ENCODE data around the gene SRD5A3. TPM values are rescaled to one million over a fixed set of nuclear protein-coding genes. Genes with fewer than 3 reads are reported as not detected.

The SRD5A3 gene
- 5.3 to 11.0 TPM (median 9.2 TPM) in 5 replicates for total RNA-seq (2022; extraction: Qiagen RNA extraction; ENCODE audit: low read depth)

DNA sequence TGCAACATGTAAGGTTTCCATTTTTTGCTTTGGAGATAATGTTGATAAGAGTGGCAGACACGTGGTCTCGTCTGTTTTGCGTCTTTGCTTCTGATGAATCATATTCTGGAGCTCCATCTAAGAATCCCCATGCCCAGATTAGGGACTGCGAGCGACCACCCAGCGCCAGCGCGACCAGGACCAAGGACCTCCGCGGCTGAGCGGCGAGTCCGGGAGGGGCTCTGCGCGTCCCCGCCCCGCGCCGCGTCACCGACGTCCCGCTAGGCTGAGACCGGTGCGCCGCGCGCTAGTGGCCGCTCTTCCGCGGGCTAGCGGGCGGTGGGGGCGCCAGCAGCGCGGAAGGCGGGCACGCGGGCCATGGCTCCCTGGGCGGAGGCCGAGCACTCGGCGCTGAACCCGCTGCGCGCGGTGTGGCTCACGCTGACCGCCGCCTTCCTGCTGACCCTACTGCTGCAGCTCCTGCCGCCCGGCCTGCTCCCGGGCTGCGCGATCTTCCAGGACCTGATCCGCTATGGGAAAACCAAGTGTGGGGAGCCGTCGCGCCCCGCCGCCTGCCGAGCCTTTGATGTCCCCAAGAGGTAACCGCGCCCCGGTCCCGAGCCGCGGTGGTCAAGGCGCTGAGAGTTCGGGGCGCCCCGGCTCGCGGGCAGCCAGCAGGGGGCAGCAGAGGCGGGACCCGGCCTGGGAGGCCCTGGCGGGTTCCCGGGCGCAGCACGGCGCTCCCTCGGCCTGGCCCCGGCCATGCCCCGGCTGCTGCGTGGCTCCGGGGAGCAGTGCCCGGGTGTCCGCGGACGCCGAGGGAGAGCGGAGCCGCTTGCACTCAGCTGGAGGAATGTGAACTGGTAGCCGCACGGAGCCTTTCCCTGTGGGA lies at the start of gene SRD5A3:
Gene SRD5A3 (plus strand): TSS at position 263 of the 871 bp plus-strand sequence. CDS start 95 bp downstream, at position 358.

DNA sequence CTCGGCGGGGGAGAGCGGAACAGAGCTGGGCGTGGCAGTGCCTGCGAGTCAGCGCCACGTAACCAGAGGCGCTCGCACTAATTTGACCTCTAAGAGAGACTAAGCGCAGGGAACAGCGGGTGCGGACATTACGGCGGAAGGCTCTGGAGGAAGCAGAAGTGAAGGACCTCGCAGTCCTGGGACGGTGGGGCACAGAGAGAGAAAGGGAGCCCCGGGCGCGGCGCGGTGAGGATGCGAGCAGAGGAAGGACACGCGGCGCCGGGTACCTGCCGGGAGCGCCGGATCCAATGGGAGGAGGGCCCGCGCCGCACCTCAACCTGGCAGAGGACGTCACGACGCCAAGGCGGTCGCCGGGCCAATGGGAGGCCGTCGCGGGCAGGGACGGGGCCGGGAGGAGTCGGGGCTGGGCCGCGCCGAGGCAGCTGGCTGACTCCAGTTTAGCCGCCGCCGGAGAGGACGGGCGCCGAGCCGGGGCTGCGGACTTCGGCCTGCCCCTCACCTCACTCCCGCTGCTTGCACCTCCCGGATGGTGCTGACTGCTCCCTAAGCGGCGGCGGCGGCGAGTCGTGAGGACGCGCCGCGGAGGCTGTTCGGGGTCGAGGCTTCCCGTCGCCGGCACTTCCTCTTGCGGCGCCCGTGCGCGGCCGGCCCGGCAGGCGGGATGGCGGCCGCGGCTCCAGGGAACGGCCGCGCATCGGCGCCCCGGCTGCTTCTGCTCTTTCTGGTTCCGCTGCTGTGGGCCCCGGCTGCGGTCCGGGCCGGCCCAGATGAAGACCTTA lies 49.7 kb downstream of the SRD5A3 start, which contains the start of gene TMEM165:
Gene TMEM165 (plus strand): TSS at position 429 of the 779 bp plus-strand sequence. CDS start 233 bp downstream, at position 662.

Other genes starting within 250 kb of the SRD5A3 start
- gene KDR, start 220.6 kb upstream of the SRD5A3 start, total RNA-seq (2022; extraction: Qiagen RNA extraction; ENCODE audit: low read depth): not detected in 5 replicates
- 47.7 to 55.7 TPM (median 49.5 TPM) in 5 replicates for gene TMEM165, start 49.7 kb downstream of the SRD5A3 start, total RNA-seq (2022; extraction: Qiagen RNA extraction; ENCODE audit: low read depth)
- 4.8 to 6.1 TPM (median 5.3 TPM) in 5 replicates for gene CLOCK, start 200.7 kb downstream of the SRD5A3 start, total RNA-seq (2022; extraction: Qiagen RNA extraction; ENCODE audit: low read depth)
- gene PDCL2, start 246.0 kb downstream of the SRD5A3 start, total RNA-seq (2022; extraction: Qiagen RNA extraction; ENCODE audit: low read depth): not detected in 5 replicates